Smooth muscle cell (in vitro differentiated cells): ENCODE data around the gene ELAVL4. TPM values are rescaled to one million over a fixed set of nuclear protein-coding genes. Genes with fewer than 3 reads are reported as not detected.

ENCODE experiments used
- DNase-seq: peaks from one replicate; lab custom pipeline; 2025; ENCODE audit not compliant: unreplicated experiment; lab: John Stamatoyannopoulos, UW
- H2AFZ ChIP-seq: fragments of 200-600 bp; sonication (generic); 2 replicates; pipeline ENCODE4 v1.6.0; 2016; ENCODE audit warnings: antibody characterized with exemption, low read depth, mild to moderate bottlenecking
- H3F3A ChIP-seq: fragments of 200-600 bp; sonication (generic); 2 replicates; pipeline ENCODE4 v1.6.0; 2017; ENCODE audit warnings: antibody characterized with exemption, low read depth
- H3K27ac ChIP-seq: fragments of 200-600 bp; sonication (generic); 2 replicates; pipeline ENCODE4 v1.5.1; 2016; ENCODE audit warnings: low read depth, mild to moderate bottlenecking
- H3K27me3 ChIP-seq: fragments of 200-600 bp; sonication (generic); 2 replicates; pipeline ENCODE4 v1.6.1; 2016; ENCODE audit warnings: low read depth, mild to moderate bottlenecking
- H3K36me3 ChIP-seq: fragments of 200-600 bp; sonication (generic); 2 replicates; pipeline ENCODE4 v1.5.1; 2016; ENCODE audit warnings: low read depth
- H3K4me1 ChIP-seq: fragments of 200-600 bp; sonication (generic); 2 replicates; pipeline ENCODE4 v1.5.1; 2016; ENCODE audit warnings: low read depth
- H3K4me2 ChIP-seq: fragments of 200-600 bp; sonication (generic); 2 replicates; pipeline ENCODE4 v1.6.0; 2016; ENCODE audit warnings: mild to moderate bottlenecking
- H3K4me3 ChIP-seq: fragments of 200-600 bp; sonication (generic); 2 replicates; pipeline ENCODE4 v1.5.1; 2016; ENCODE audit warnings: mild to moderate bottlenecking
- H3K79me2 ChIP-seq: fragments of 200-600 bp; sonication (generic); 2 replicates; pipeline ENCODE4 v1.6.0; 2016; ENCODE audit warnings: low read depth, mild to moderate bottlenecking
- H3K9ac ChIP-seq: fragments of 200-600 bp; sonication (generic); 2 replicates; pipeline ENCODE4 v1.6.0; 2016; ENCODE audit warnings: low read depth
- H3K9me3 ChIP-seq: fragments of 200-600 bp; sonication (generic); replicated peaks from 2 replicates; pipeline ENCODE4 v1.5.1; 2016; ENCODE audit warnings: low read depth
- H4K20me1 ChIP-seq: fragments of 200-600 bp; sonication (generic); 2 replicates; pipeline ENCODE4 v1.6.0; 2016; ENCODE audit warnings: low read depth
- WGBS: methylation state at CpG from one replicate; pipeline ENCODE4 v1.1.7; 2016; ENCODE audit warnings: low lambda C conversion rate; 5-methylcytosine and 5-hydroxymethylcytosine counted together
- polyA plus RNA-seq: library from polyadenylated mRNA; unstranded; fragments of >200 nt; fragmentation: Nextera tagmentation; extraction: Ambion mirVana; gene quantifications from 2 replicates; pipeline ENCODE4 v1.2.1, GENCODE V29; 2016
- total RNA-seq: library from RNA; depleted of rRNA; stranded (reverse); fragments of >200 nt; gene quantifications from 2 replicates; pipeline ENCODE4 v1.2.3, GENCODE V29; 2014
- TF ChIP-seq, protein P1 (sequence below): fragments of 200-600 bp; sonication (generic); IDR thresholded peaks from 2 replicates; pipeline ENCODE4 v1.5.1; 2017; ENCODE audit warnings: borderline replicate concordance, mild to moderate bottlenecking, antibody characterized with exemption; ENCODE audit not compliant: insufficient read depth, poor library complexity, severe bottlenecking

ELAVL4 gene
- total and polyA plus RNA-seq, 2 experiments from 2014 or later, result not detected

DNA sequence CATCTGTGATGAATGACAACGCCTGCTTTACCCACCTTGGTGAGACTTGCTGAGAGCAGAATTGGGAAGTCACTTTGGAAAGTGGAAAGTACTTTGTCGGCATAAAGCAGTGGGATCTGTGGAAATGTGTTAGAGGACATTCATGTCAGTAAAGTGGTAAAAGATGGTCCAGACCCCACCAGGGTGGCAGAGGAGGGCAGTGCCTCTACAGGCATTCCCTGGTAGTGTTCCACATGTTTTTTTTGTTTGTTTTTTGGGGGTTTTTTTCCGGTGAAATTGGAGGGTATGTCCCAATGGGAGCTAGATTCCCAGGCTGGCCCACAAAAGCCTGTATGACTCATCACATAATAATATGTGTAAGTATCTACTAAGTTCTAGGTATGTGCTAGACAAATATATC is 80.6 kb downstream of the ELAVL4 start:
- Histone ChIP-seq H3K79me2 (no peaks in the 10 kb centered on the region), H3K9me3 (no peaks in the 10 kb centered on the region), H3K4me3 (no peak overlapping the region), H4K20me1 (no peaks in the 10 kb centered on the region), H3F3A (no peaks in the 10 kb centered on the region), H3K4me2 (no peak overlapping the region), H3K27me3 (no peaks in the 10 kb centered on the region), H3K9ac (no peak overlapping the region), H3K36me3 (no peaks in the 10 kb centered on the region), H2AFZ (no peak overlapping the region), H3K27ac (no peak overlapping the region), H3K4me1 (no peaks in the 10 kb centered on the region)
- 69% methylated on average over 3 of the region's 3 CpGs for WGBS
- TF ChIP-seq, protein P1, sequence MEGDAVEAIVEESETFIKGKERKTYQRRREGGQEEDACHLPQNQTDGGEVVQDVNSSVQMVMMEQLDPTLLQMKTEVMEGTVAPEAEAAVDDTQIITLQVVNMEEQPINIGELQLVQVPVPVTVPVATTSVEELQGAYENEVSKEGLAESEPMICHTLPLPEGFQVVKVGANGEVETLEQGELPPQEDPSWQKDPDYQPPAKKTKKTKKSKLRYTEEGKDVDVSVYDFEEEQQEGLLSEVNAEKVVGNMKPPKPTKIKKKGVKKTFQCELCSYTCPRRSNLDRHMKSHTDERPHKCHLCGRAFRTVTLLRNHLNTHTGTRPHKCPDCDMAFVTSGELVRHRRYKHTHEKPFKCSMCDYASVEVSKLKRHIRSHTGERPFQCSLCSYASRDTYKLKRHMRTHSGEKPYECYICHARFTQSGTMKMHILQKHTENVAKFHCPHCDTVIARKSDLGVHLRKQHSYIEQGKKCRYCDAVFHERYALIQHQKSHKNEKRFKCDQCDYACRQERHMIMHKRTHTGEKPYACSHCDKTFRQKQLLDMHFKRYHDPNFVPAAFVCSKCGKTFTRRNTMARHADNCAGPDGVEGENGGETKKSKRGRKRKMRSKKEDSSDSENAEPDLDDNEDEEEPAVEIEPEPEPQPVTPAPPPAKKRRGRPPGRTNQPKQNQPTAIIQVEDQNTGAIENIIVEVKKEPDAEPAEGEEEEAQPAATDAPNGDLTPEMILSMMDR, result no peak
- DNase-seq, result no peak

DNA sequence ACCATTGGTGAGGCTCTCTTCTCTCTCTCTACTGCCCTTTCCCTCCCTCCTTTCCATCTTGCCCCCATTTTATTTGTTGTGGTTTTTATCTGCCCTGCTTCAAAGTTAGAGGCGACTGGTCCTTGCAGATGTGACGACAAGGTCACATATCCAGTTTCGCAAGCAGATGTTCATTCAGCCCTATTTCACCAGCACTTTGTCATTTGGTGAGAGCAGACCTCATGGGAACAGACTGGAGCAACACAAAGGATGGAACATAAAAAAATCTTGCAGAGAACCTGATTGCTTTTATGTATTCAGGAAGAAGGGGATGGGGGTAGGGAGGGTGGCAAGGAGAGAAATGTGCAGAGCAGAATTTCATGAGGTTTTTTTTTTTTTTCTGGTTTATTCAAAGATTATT is 84.3 kb downstream of the ELAVL4 start:
- no peaks in the 10 kb centered on the region for H3K4me1 ChIP-seq
- TF ChIP-seq, protein P1, result no peak
- no peak for DNase-seq
- H3K27me3 ChIP-seq, result no peaks in the 10 kb centered on the region
- H3K79me2 ChIP-seq, result no peaks in the 10 kb centered on the region
- H3K4me3 ChIP-seq, result no peak overlapping the region
- no peaks in the 10 kb centered on the region for H4K20me1 ChIP-seq
- H3K9me3 ChIP-seq, result no peaks in the 10 kb centered on the region
- WGBS, result 60% methylated on average over 3 of the region's 3 CpGs
- H3K36me3 ChIP-seq, result no peaks in the 10 kb centered on the region
- no peak overlapping the region for H3K9ac ChIP-seq
- H3K27ac ChIP-seq, result no peak overlapping the region
- no peak overlapping the region for H3K4me2 ChIP-seq
- H3F3A ChIP-seq, result no peaks in the 10 kb centered on the region
- no peak overlapping the region for H2AFZ ChIP-seq

DNA sequence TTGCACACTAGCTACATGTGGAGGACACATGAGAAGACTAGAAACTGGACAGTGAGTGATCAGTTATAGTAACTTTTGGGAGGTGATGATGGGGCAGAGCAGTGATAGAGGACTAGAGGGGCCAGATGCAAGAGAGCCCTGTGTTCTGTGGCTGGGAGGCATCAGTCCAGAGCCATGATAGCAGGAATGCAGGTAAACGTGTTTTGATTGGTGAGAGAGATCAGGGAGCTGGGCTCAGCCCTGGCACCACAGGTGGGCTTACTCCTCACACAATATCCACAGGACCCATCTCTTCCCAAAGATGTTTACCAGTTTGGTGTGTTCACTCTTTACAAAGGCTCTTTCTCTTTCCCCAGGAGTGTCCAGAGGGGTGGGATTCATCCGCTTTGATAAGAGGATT is 86.5 kb downstream of the ELAVL4 start:
- H3K9ac ChIP-seq, result no peak overlapping the region
- H3K4me1 ChIP-seq, result no peaks in the 10 kb centered on the region
- no peak overlapping the region for H3K4me2 ChIP-seq
- TF ChIP-seq, protein P1, result no peak
- no peaks in the 10 kb centered on the region for H4K20me1 ChIP-seq
- no peak overlapping the region for H2AFZ ChIP-seq
- H3F3A ChIP-seq, result no peaks in the 10 kb centered on the region
- no peaks in the 10 kb centered on the region for H3K27me3 ChIP-seq
- no peak overlapping the region for H3K27ac ChIP-seq
- H3K79me2 ChIP-seq, result no peaks in the 10 kb centered on the region
- no peaks in the 10 kb centered on the region for H3K9me3 ChIP-seq
- no peak overlapping the region for H3K4me3 ChIP-seq
- WGBS, result 55% methylated on average over 2 of the region's 2 CpGs
- no peaks in the 10 kb centered on the region for H3K36me3 ChIP-seq
- DNase-seq, result no peak

DNA sequence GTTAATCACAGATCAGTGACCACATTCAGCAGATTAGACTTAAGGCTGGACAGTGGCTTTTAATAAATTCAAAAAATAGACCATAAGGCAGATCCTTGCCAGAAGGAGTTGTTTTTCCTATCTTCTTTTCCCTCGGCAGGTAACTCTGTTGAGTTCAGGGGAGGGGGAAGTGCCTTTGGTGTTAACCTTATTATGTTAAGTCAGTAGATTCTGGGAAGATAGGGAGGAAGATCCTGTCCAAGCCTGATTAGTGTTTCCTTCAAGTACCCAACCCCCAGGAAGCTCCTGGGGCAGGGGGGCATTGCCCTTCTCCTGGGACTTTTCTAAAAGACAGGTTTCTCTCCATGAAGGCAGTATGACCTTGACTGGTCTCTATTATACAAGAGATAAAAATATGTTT is 87.4 kb downstream of the ELAVL4 start:
- H3K79me2 ChIP-seq, result no peaks in the 10 kb centered on the region
- no peak overlapping the region for H2AFZ ChIP-seq
- no peak overlapping the region for H3K27ac ChIP-seq
- no peaks in the 10 kb centered on the region for H4K20me1 ChIP-seq
- TF ChIP-seq, protein P1, result no peak
- no peak overlapping the region for H3K4me3 ChIP-seq
- no peaks in the 10 kb centered on the region for H3K36me3 ChIP-seq
- no peaks in the 10 kb centered on the region for H3K4me1 ChIP-seq
- H3K9ac ChIP-seq, result no peak overlapping the region
- WGBS, result 78% methylated on average over 1 of the region's 1 CpG
- no peaks in the 10 kb centered on the region for H3F3A ChIP-seq
- DNase-seq, result no peak
- no peaks in the 10 kb centered on the region for H3K27me3 ChIP-seq
- H3K9me3 ChIP-seq, result no peaks in the 10 kb centered on the region
- H3K4me2 ChIP-seq, result no peak overlapping the region
